GM10248 (cell line): ENCODE measurements around the gene NFAT5.

Source experiments
- CTCF ChIA-PET: fragments of 300-600 bp; sonication (Branson Sonifier 250); formaldehyde crosslinking; extraction: SDS; loops from one replicate; lab custom pipeline; 2021; ENCODE audit warnings: antibody characterized with exemption; lab: Yijun Ruan, JAX
- POLR2A ChIA-PET: fragments of 350-650 bp; sonication (Branson Sonifier 250); formaldehyde crosslinking; extraction: SDS; loops from one replicate; lab custom pipeline; 2020; ENCODE audit warnings: antibody characterized with exemption; lab: Yijun Ruan, JAX
- DNase-seq: peaks from one replicate; pipeline ENCODE4 v3.0.0; 2012; ENCODE audit errors: extremely low spot score
- CTCF ChIP-seq: IDR thresholded peaks from 2 replicates; pipeline ENCODE4 v1.5.1; 2012; ENCODE audit warnings: mild to moderate bottlenecking, low read depth; ENCODE audit errors: extremely low read depth, missing control alignments, control extremely low read depth

The NFAT5 gene

GRCh38 chr16:69691980-69692911, 126.5 kb downstream of the NFAT5 start:
- ChIA-PET POLR2A (no interaction called here), CTCF (interaction anchor here (0.9 kb wide), 1 partner anchor 17 kb away, joined by 4 read pairs; no protein-coding TSS in a partner anchor)
- DNase-seq: no peak
- TF ChIP-seq CTCF: no peak

DNA sequence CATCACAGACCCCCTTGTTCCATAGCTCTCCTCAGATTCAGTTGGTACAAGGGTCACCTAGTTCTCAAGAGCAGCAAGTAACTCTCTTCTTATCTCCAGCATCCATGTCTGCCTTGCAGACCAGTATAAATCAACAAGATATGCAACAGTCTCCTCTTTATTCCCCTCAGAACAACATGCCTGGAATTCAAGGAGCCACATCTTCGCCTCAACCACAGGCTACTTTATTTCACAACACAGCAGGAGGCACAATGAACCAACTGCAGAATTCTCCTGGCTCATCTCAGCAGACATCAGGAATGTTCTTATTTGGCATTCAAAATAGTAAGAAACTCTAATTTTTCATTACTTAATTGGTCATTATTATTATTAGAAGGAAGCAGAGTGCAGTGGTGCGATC, 128.2 kb downstream of the NFAT5 start:
- ChIA-PET POLR2A (no interaction called here), CTCF (interaction anchor here (1.4 to 1.9 kb wide), 2 partner anchors 9 to 15 kb away, joined by 4 read pairs; no protein-coding TSS in a partner anchor)
- no peak for TF ChIP-seq CTCF
- DNase-seq: no peak

DNA sequence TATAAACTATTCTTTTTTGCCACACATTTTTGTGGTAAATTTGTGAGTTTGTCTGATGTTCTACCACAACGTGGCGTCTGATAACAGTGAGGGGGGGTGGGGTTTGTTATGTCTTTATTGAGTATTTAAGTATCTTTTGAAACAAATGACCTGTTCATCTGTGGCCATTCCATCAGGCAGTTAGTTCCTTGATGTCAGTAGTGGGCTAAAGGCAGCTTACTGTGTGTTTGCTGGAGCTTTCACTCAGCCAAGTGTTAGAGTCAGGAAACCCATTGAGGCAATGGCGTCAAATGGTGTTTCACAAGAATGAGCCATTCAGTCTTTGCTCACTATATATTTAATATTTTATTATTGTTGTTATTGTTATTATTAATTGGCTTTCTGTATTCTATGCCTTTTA, 132.6 kb downstream of the NFAT5 start:
- POLR2A ChIA-PET: interaction anchor here (0.6 kb wide), 1 partner anchor 309 kb away, joined by 3 read pairs; no protein-coding TSS in a partner anchor
- CTCF ChIA-PET: interaction anchor here (1.1 to 2.3 kb wide), 2 partner anchors 8 to 11 kb away, joined by 5 to 6 read pairs; no protein-coding TSS in a partner anchor
- no peak for DNase-seq
- no peak for TF ChIP-seq CTCF

DNA sequence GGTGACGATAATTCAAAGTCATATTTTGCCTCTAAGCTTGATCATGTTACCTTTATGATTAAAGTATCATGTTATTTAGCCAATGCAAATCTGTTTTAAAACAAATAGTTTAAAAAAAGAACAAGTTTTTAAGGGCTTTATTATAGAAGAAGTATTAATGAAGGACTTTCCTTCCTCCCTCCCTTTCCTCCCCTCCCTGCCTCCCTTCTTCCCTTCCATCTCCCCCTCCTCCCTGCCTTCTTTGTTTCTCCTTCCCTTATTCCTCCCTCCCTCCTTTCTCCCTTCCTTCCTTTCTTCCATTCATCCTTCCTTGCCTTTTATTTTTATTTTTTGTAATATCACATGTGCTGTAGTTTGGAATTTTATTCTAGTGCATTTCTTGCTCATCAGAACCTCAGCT, 134.1 kb downstream of the NFAT5 start:
- ChIA-PET CTCF (interaction anchor here (0.8 to 2.3 kb wide), 5 partner anchors 10 to 96 kb away, joined by 3 to 8 read pairs (median 3); partner anchors contain the start of gene NOB1), POLR2A (no interaction called here)
- TF ChIP-seq CTCF: no peak
- DNase-seq: no peak

DNA sequence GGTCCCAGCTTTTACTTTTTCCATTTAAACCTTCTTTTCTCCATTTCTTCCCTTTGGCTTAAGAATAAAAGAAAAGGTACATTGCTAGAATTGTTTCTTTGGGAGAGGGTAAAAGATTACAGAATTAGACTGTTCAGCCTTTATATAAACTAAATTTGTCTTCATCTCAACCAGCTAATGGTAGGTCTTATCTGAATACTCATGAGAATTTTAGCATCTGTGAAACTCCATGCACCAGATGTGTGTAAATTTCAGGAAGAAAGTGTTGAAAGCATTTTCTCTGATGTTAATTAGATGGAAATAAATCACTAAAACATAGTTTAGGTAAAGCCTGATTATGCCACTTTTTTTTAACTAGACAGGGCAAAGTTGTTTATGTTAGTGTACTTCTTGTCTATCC, 135.7 kb downstream of the NFAT5 start:
- ChIA-PET CTCF (no interaction called here), POLR2A (no interaction called here)
- no peak for DNase-seq
- no peak for TF ChIP-seq CTCF

DNA sequence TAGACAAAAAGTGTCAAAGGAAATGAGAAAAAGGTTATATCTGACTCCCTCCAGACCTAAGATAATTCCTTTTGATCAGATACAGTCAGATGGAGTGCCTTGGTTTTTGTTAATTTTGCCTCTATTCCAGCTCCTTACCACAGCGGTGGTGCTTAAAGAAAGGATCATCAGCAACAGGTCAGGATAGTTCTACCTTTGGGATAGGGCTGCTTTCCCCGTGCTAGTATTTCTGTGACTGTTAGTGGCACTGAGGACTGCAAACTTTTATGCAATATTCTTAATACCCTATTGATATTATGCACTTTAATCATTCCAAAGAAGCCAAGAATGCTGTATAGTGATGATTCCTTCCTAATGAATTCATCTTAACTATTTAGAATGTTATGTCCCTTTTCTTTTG, 136.1 kb downstream of the NFAT5 start:
- CTCF ChIA-PET: no interaction called here
- no peak for TF ChIP-seq CTCF
- no peak for DNase-seq
- POLR2A ChIA-PET: no interaction called here
